Activated CD8-positive, alpha-beta memory T cell treated with anti-CD3 and anti-CD28 coated beads, Interleukin-2, amount 10 ng/mL, durations not matched to agents 7 days and 5 days (primary cell): ENCODE measurements around the gene KLF9. TPM values are rescaled to one million over a fixed set of nuclear protein-coding genes. Genes with fewer than 3 reads are reported as not detected.

Source experiments
- ATAC-seq: fragments of 150-1000 bp; cut with Tn5 transposase; one replicate; pipeline ENCODE4 v1.10.0; 2021; ENCODE audit warnings: moderate library complexity
- CTCF ChIA-PET: fragments of 350-600 bp; sonication (Branson Sonifier 250); formaldehyde crosslinking; loops from one replicate; lab custom pipeline; 2021; ENCODE audit warnings: antibody characterized with exemption; lab: Charles Lee
- DNase-seq: peaks from one replicate; pipeline ENCODE4 v3.0.0-alpha.2; 2020
- H3K27ac Mint-ChIP-seq: one replicate; pipeline ENCODE4 v1.8.0; 2021; ENCODE audit warnings: mild to moderate bottlenecking, mixed read lengths
- H3K27me3 Mint-ChIP-seq: one replicate; pipeline ENCODE4 v1.8.0; 2021; ENCODE audit warnings: mixed read lengths
- H3K36me3 Mint-ChIP-seq: one replicate; pipeline ENCODE4 v1.8.0; 2021; ENCODE audit warnings: mild to moderate bottlenecking, mixed read lengths
- H3K4me1 Mint-ChIP-seq: one replicate; pipeline ENCODE4 v1.8.0; 2021; ENCODE audit warnings: mixed read lengths
- H3K4me3 Mint-ChIP-seq: one replicate; pipeline ENCODE4 v1.8.0; 2021; ENCODE audit warnings: mild to moderate bottlenecking, moderate library complexity, mixed read lengths
- H3K9me3 Mint-ChIP-seq: one replicate; pipeline ENCODE4 v1.8.0; 2022; ENCODE audit warnings: low read depth, mixed read lengths
- total RNA-seq, 2 experiments: library from RNA; stranded (reverse); gene quantifications; one replicate each; pipeline ENCODE4 v1.2.3, GENCODE V29; 2021

Gene KLF9
- total RNA-seq, 2 experiments from 2014 or later = 12.0 to 12.2 TPM

GRCh38 chr9:70418822-70419555 lies 4.5 kb upstream of the KLF9 start:
- ATAC-seq = peak; percentile 50
- CTCF ChIA-PET = interaction anchor here (1.1 to 1.9 kb wide), 8 partner anchors 8 to 184 kb away, joined by 3 to 13 read pairs (median 4); no protein-coding TSS in a partner anchor
- Mint-ChIP-seq H3K27me3 (no peaks in the 10 kb centered on the region), H3K27ac (peak overlapping the region; percentile 98), H3K4me1 (peaks cover 49% of the 10 kb centered on the region), H3K4me3 (peak overlapping the region; percentile 83), H3K9me3 (no peaks in the 10 kb centered on the region), H3K36me3 (no peaks in the 10 kb centered on the region)
- DNase-seq = peak; percentile 91

DNA sequence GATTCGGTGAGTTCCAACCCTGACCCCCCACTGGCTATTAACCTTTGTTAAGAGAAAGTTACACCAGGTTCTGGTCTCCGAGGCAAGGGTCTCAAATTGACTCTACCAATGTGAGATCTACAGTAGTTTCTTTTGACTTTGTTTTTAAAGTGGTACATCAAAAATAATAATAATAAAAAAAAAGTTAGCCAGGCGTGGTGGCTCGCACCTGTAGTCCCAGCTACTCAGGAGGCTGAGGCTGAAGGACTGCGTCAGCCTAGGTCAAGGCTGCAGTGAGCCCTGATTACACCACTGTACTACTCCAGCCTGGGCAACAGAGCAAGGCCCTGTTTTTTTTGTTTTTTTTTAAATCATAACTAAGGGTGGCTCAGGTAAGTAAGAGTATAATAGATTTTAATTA lies 1.0 kb upstream of the KLF9 start:
- Mint-ChIP-seq H3K4me1 (peaks cover 35% of the 10 kb centered on the region), H3K9me3 (no peaks in the 10 kb centered on the region), H3K27ac (no peak overlapping the region), H3K4me3 (no peak overlapping the region), H3K36me3 (peaks cover 6% of the 10 kb centered on the region), H3K27me3 (no peaks in the 10 kb centered on the region)
- CTCF ChIA-PET = interaction anchor here (2.0 kb wide), 1 partner anchor 187 kb away, joined by 13 read pairs; no protein-coding TSS in a partner anchor
- DNase-seq = no peak
- ATAC-seq = no peak

GRCh38 chr9:70415041-70415440 lies 584 bp upstream of the KLF9 start:
- H3K27me3 Mint-ChIP-seq = no peaks in the 10 kb centered on the region
- ATAC-seq (no peak), DNase-seq (no peak)
- H3K36me3 Mint-ChIP-seq = peaks cover 6% of the 10 kb centered on the region
- peak overlapping the region; percentile 92 for H3K4me3 Mint-ChIP-seq
- H3K4me1 Mint-ChIP-seq = peaks cover 39% of the 10 kb centered on the region
- peak overlapping the region; percentile 99 for H3K27ac Mint-ChIP-seq
- no peaks in the 10 kb centered on the region for H3K9me3 Mint-ChIP-seq
- CTCF ChIA-PET = interaction anchor here (2.0 kb wide), 1 partner anchor 187 kb away, joined by 13 read pairs; no protein-coding TSS in a partner anchor

DNA sequence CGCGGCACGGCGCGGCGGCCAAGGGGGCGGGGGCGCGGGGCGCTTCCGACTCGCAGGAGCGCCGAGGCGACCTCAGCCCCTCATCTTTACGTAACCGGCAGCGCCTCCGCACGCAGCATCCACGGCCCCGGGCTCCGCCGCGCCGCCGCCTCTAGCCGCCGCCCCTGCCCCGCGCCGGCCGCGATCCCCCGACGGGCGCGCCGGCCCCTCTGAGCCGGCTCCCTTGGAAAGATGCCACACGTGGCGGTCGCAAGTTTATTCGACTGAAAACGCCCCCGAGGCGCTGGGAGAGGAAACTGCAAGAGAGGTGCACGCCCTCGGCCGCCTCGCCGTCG lies 1.0 kb downstream of the KLF9 start:
- H3K9me3 Mint-ChIP-seq = no peaks in the 10 kb centered on the region
- H3K4me1 Mint-ChIP-seq = peaks cover 41% of the 10 kb centered on the region
- ATAC-seq (peak; percentile 28), DNase-seq (no peak)
- H3K27me3 Mint-ChIP-seq = no peaks in the 10 kb centered on the region
- peaks cover 6% of the 10 kb centered on the region for H3K36me3 Mint-ChIP-seq
- CTCF ChIA-PET = interaction anchor here (1.9 kb wide), 1 partner anchor 189 kb away, joined by 5 read pairs; no protein-coding TSS in a partner anchor
- peak overlapping the region; percentile 96 for H3K4me3 Mint-ChIP-seq
- H3K27ac Mint-ChIP-seq = peak overlapping the region; percentile 99

- no peaks in the 10 kb centered on the region for H3K9me3 Mint-ChIP-seq
- H3K4me1 Mint-ChIP-seq = peaks cover 41% of the 10 kb centered on the region
- CTCF ChIA-PET = interaction anchor here (0.9 to 1.9 kb wide), 4 partner anchors 9 to 189 kb away, joined by 3 to 5 read pairs (median 3); no protein-coding TSS in a partner anchor
- no peak for ATAC-seq
- H3K27ac Mint-ChIP-seq = peak overlapping the region; percentile 97
- peak overlapping the region; percentile 96 for H3K4me3 Mint-ChIP-seq
- H3K36me3 Mint-ChIP-seq = peaks cover 7% of the 10 kb centered on the region
- peak; percentile 66 for DNase-seq
- no peaks in the 10 kb centered on the region for H3K27me3 Mint-ChIP-seq
Observed at GRCh38 chr9:70412832-70413463, 1.5 kb downstream of the KLF9 start.

GRCh38 chr9:70411930-70412831 lies 2.3 kb downstream of the KLF9 start:
- H3K4me3 Mint-ChIP-seq = peak overlapping the region; percentile 96
- peaks cover 9% of the 10 kb centered on the region for H3K36me3 Mint-ChIP-seq
- peak overlapping the region; percentile 97 for H3K27ac Mint-ChIP-seq
- DNase-seq (peak; percentile 82), ATAC-seq (peak; percentile 17)
- CTCF ChIA-PET = interaction anchor here (0.9 to 1.9 kb wide), 4 partner anchors 9 to 190 kb away, joined by 3 to 5 read pairs (median 3); no protein-coding TSS in a partner anchor
- H3K9me3 Mint-ChIP-seq = no peaks in the 10 kb centered on the region
- no peaks in the 10 kb centered on the region for H3K27me3 Mint-ChIP-seq
- peaks cover 49% of the 10 kb centered on the region for H3K4me1 Mint-ChIP-seq

GRCh38 chr9:70411121-70411929 lies 3.1 kb downstream of the KLF9 start:
- no peaks in the 10 kb centered on the region for H3K27me3 Mint-ChIP-seq
- ATAC-seq (peak; percentile 6), DNase-seq (peak; percentile 67)

GRCh38 chr9:70410368-70410767 lies 4.1 kb downstream of the KLF9 start:
- H3K4me3 Mint-ChIP-seq = peak overlapping the region; percentile 96
- CTCF ChIA-PET = interaction anchor here (0.9 to 1.3 kb wide), 3 partner anchors 9 to 192 kb away, joined by 3 to 5 read pairs (median 4); no protein-coding TSS in a partner anchor

More at GRCh38 chr9:70411121-70411929, 3.1 kb downstream of the KLF9 start:
- Mint-ChIP-seq H3K4me3 (peak overlapping the region; percentile 96), H3K36me3 (peaks cover 11% of the 10 kb centered on the region), H3K27ac (peak overlapping the region; percentile 97), H3K9me3 (no peaks in the 10 kb centered on the region), H3K4me1 (peaks cover 58% of the 10 kb centered on the region)
- CTCF ChIA-PET = interaction anchor here (0.9 to 1.9 kb wide), 7 partner anchors 8 to 191 kb away, joined by 3 to 6 read pairs (median 4); no protein-coding TSS in a partner anchor

DNA sequence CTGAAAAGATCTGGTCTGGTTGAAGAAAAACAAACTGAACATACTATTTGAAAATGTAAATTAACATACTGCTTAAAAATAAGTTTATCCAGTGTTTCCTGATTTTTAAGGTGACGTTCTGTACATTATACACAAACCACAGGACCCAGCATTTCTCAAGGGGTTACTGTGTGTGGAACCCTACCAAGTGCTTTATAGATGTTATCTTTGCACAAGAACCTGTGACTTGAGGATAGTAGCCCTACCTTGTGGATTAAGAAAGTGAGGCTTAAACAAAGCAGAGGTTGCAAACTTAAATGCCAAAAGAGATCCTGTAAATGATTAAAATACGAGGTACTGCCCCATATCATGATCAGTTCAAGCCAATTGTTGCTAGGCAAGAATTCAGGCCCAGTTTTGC lies 4.7 kb downstream of the KLF9 start:
- Mint-ChIP-seq H3K27ac (peak overlapping the region; percentile 97), H3K9me3 (no peaks in the 10 kb centered on the region), H3K36me3 (peaks cover 11% of the 10 kb centered on the region), H3K4me3 (peak overlapping the region; percentile 96), H3K4me1 (peaks cover 65% of the 10 kb centered on the region), H3K27me3 (no peaks in the 10 kb centered on the region)
- CTCF ChIA-PET = interaction anchor here (1.3 kb wide), 1 partner anchor 9 kb away, joined by 4 read pairs; no protein-coding TSS in a partner anchor
- no peak for DNase-seq
- ATAC-seq = no peak

More at GRCh38 chr9:70410368-70410767, 4.1 kb downstream of the KLF9 start:
- Mint-ChIP-seq H3K4me1 (peaks cover 65% of the 10 kb centered on the region), H3K27me3 (no peaks in the 10 kb centered on the region), H3K27ac (peak overlapping the region; percentile 97), H3K36me3 (peaks cover 11% of the 10 kb centered on the region), H3K9me3 (no peaks in the 10 kb centered on the region)
- ATAC-seq (no peak), DNase-seq (no peak)

- CTCF ChIA-PET = no interaction called here
- ATAC-seq (no peak), DNase-seq (no peak)
- Mint-ChIP-seq H3K4me3 (no peak overlapping the region), H3K9me3 (no peaks in the 10 kb centered on the region), H3K27me3 (no peaks in the 10 kb centered on the region), H3K27ac (no peak overlapping the region), H3K36me3 (peaks cover 11% of the 10 kb centered on the region), H3K4me1 (peaks cover 60% of the 10 kb centered on the region)
Observed at GRCh38 chr9:70409280-70409679, 5.2 kb downstream of the KLF9 start.

DNA sequence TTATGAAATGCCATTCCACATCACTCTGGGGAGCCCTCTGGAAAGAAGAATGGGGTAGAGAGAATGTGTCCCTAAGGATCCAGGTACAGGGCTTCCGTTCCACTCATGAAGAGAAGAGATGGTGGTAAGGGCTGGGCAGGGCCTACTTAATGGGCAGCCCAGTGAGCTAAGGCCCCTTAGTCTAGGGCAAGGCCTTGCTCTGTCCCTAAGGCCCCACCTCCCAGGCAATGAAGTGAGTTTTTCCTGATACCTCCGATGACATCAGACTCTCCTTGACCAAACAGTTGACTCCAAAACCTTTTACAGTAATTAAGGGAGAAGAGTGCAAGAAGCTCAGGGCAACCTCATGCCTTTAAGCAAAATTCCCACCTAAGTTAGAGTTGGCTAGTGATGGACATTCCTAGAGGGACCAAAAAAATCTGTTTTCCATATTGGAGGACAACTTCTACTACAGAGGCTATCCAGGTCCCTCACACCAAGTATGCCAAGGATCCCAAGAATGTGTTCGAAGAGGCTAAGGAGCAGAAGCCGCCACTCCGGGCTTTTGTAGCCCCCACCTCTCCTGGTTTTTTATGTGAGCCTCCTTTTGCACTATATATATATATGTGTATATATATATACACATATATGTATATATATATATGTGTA lies 5.9 kb downstream of the KLF9 start:
- Mint-ChIP-seq H3K36me3 (peaks cover 11% of the 10 kb centered on the region), H3K9me3 (no peaks in the 10 kb centered on the region), H3K27me3 (no peaks in the 10 kb centered on the region), H3K4me1 (peaks cover 64% of the 10 kb centered on the region), H3K27ac (no peak overlapping the region), H3K4me3 (no peak overlapping the region)
- CTCF ChIA-PET = no interaction called here
- ATAC-seq = no peak
- no peak for DNase-seq
